Hepatocyte (in vitro differentiated cells): ENCODE data around the gene PTAFR.

Experiments
- EZH2 ChIP-seq: fragments of 200-600 bp; sonication (generic); IDR thresholded peaks from 2 replicates; pipeline ENCODE4 v1.6.1; 2016; ENCODE audit warnings: antibody characterized with exemption, mild to moderate bottlenecking, borderline replicate concordance
- TF ChIP-seq, protein P1 (sequence below): fragments of 200-600 bp; sonication (generic); IDR thresholded peaks from 2 replicates; pipeline ENCODE4 v1.5.1; 2016; ENCODE audit warnings: antibody characterized with exemption, mild to moderate bottlenecking; ENCODE audit not compliant: poor library complexity

DNA sequence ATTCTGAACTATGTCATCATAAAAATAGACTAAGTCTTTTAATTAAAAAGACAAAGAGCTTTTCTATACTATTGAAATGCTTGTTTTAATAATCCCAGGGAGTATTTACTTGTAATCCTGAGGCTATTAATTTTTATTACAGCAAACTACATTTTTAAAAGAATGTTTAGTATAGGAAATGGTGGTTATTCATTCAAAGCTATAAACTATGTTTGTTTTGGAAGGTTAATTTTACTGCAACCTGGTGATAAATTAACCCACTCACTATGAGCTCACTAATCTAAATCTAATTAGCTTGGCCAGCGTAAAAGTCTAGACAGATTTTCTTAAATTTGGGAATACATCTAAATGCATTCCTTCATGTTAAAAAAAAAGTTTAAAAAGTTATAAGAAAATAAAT lies 74.3 kb downstream of the PTAFR start:
- TF ChIP-seq, protein P1, sequence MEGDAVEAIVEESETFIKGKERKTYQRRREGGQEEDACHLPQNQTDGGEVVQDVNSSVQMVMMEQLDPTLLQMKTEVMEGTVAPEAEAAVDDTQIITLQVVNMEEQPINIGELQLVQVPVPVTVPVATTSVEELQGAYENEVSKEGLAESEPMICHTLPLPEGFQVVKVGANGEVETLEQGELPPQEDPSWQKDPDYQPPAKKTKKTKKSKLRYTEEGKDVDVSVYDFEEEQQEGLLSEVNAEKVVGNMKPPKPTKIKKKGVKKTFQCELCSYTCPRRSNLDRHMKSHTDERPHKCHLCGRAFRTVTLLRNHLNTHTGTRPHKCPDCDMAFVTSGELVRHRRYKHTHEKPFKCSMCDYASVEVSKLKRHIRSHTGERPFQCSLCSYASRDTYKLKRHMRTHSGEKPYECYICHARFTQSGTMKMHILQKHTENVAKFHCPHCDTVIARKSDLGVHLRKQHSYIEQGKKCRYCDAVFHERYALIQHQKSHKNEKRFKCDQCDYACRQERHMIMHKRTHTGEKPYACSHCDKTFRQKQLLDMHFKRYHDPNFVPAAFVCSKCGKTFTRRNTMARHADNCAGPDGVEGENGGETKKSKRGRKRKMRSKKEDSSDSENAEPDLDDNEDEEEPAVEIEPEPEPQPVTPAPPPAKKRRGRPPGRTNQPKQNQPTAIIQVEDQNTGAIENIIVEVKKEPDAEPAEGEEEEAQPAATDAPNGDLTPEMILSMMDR, result no peak
- no peak for TF ChIP-seq EZH2
